Measurements from ENCODE around the gene OTOR. TPM values are rescaled to one million over a fixed set of nuclear protein-coding genes. Genes with fewer than 3 reads are reported as not detected.

OTOR gene
- total RNA-seq, 1 donor from 2014 or later = not detected

GRCh38 chr20:16781496-16781895 lies 33.3 kb downstream of the OTOR start:
- ChIA-PET POLR2A (no interaction called here), CTCF (no interaction called here)
- no peak overlapping the region for H3K27ac Mint-ChIP-seq
- TF ChIP-seq CTCF (IDR thresholded peaks at IDR 0.05) = no peak
- no peaks in the 10 kb centered on the region for H3K27me3 Mint-ChIP-seq
- no peaks in the 10 kb centered on the region for H3K36me3 Mint-ChIP-seq (ENCODE audit: low read depth)
- no peak overlapping the region for H3K4me3 Mint-ChIP-seq
- intact Hi-C loops (cut with micrococcal nuclease) = no loop called here
- ATAC-seq (ENCODE audit: low read depth) = no peak
- H3K4me1 Mint-ChIP-seq = no peaks in the 10 kb centered on the region
- no peak for DNase-seq
- peaks cover 26% of the 10 kb centered on the region for H3K9me3 Mint-ChIP-seq

- DNase-seq (no peak), ATAC-seq (ENCODE audit: low read depth) (no peak)
- no peak overlapping the region for H3K4me3 Mint-ChIP-seq
- ChIA-PET POLR2A (no interaction called here), CTCF (no interaction called here)
- peaks cover 29% of the 10 kb centered on the region for H3K9me3 Mint-ChIP-seq
- peaks cover 5% of the 10 kb centered on the region for H3K27me3 Mint-ChIP-seq
- no peaks in the 10 kb centered on the region for H3K36me3 Mint-ChIP-seq (ENCODE audit: low read depth)
- H3K27ac Mint-ChIP-seq = no peak overlapping the region
- no peak for TF ChIP-seq CTCF (IDR thresholded peaks at IDR 0.05)
- intact Hi-C loops (cut with micrococcal nuclease) = no loop called here
- H3K4me1 Mint-ChIP-seq = no peaks in the 10 kb centered on the region
Observed at GRCh38 chr20:16785226-16785625, 37.1 kb downstream of the OTOR start.

Other genes with a start within 250 kb of the OTOR start
- 7.2 and 9.1 TPM in 2 replicates for gene KIF16B, start 174.9 kb upstream of the OTOR start, total RNA-seq
- 61.1 and 66.3 TPM in 2 replicates for gene SNRPB2, start 18.3 kb upstream of the OTOR start, total RNA-seq

Measured in activated B cell treated with CpG ODN at 0.5 μM for 24 hours (primary cell).